Keratinocyte (primary cell): ENCODE measurements around the gene SLC38A1. TPM values are rescaled to one million over a fixed set of nuclear protein-coding genes. Genes with fewer than 3 reads are reported as not detected.

Experiments
- DNase-seq: peaks from one replicate; pipeline ENCODE4 v3.0.0-alpha.2; 2011; ENCODE audit warnings: low read depth, missing footprints, low spot score
- FAIRE-seq: peaks from 2 replicates; lab custom pipeline; 2011; peaks lifted over from hg19 to GRCh38; lab: Jason Lieb, UNC
- H2AFZ ChIP-seq: 2 replicates; pipeline ENCODE4 v1.6.0; 2012; ENCODE audit warnings: low read length, control low read depth, inconsistent platforms; ENCODE audit not compliant: control insufficient read depth
- H3K27ac ChIP-seq: 2 replicates; pipeline ENCODE4 v1.5.1; 2011; ENCODE audit warnings: low read length; ENCODE audit not compliant: control insufficient read depth, insufficient read depth
- H3K27me3 ChIP-seq: 3 replicates; pipeline ENCODE4 v1.6.0; 2011; ENCODE audit warnings: low read length; ENCODE audit not compliant: control insufficient read depth, insufficient read depth; ENCODE audit errors: extremely low read depth
- H3K36me3 ChIP-seq, 2 experiments: 2 replicates in 1 of 2; 3 replicates in 1 of 2; pipeline ENCODE4 v1.5.1; 2011; ENCODE audit warnings: low read length in 2 of 2, mild to moderate bottlenecking in 1 of 2; ENCODE audit not compliant: control insufficient read depth in 2 of 2, insufficient read depth in 2 of 2; ENCODE audit errors: extremely low read depth in 1 of 2
- H3K4me1 ChIP-seq: 3 replicates; pipeline ENCODE4 v1.5.1; 2011; ENCODE audit warnings: low read length; ENCODE audit not compliant: control insufficient read depth, insufficient read depth; ENCODE audit errors: extremely low read depth
- H3K4me2 ChIP-seq: 3 replicates; pipeline ENCODE4 v1.6.0; 2011; ENCODE audit warnings: low read depth, low read length; ENCODE audit not compliant: control insufficient read depth, insufficient read depth; ENCODE audit errors: extremely low read depth
- H3K4me3 ChIP-seq, 3 experiments: fragments of 200-600 bp in 1 of 3; sonication (generic) in 1 of 3; 2 replicates in 2 of 3; 3 replicates in 1 of 3; pipeline ENCODE4 v1.5.1; 2011 to 2016; ENCODE audit warnings: low read length in 3 of 3, mild to moderate bottlenecking in 3 of 3, control low read depth in 2 of 3, inconsistent platforms in 1 of 3, low read depth in 1 of 3, mixed read lengths in 1 of 3, mixed run types in 1 of 3, moderate library complexity in 1 of 3; ENCODE audit not compliant: control insufficient read depth in 2 of 3, insufficient read depth in 2 of 3; ENCODE audit errors: extremely low read depth in 1 of 3
- H3K79me2 ChIP-seq: 2 replicates; pipeline ENCODE4 v1.6.0; 2012; ENCODE audit warnings: low read length; ENCODE audit not compliant: control insufficient read depth, insufficient read depth
- H3K9ac ChIP-seq: 3 replicates; pipeline ENCODE4 v1.6.0; 2011; ENCODE audit warnings: low read length; ENCODE audit not compliant: control insufficient read depth, insufficient read depth; ENCODE audit errors: extremely low read depth
- H3K9me1 ChIP-seq: 3 replicates; pipeline ENCODE4 v1.6.0; 2011; ENCODE audit warnings: low read length; ENCODE audit not compliant: control insufficient read depth, insufficient read depth; ENCODE audit errors: extremely low read depth
- H3K9me3 ChIP-seq: 2 replicates; pipeline ENCODE4 v1.5.1; 2012; ENCODE audit warnings: low read depth, low read length; ENCODE audit not compliant: control insufficient read depth
- H4K20me1 ChIP-seq: 3 replicates; pipeline ENCODE4 v1.6.0; 2011; ENCODE audit warnings: low read length; ENCODE audit not compliant: control insufficient read depth, insufficient read depth; ENCODE audit errors: extremely low read depth
- EZH2 ChIP-seq: IDR thresholded peaks from one replicate; pipeline ENCODE4 v1.6.1; 2012; ENCODE audit warnings: inconsistent platforms, mild to moderate bottlenecking, low read length, moderate library complexity
- dilution Hi-C: fragments of 300-500 bp; cut with MboI; formaldehyde crosslinking; loops from one replicate; pipeline ENCODE4 v1.7.0; 2020; ENCODE audit warnings: low sequenced_read_pairs; ENCODE audit not compliant: extremely low pct_ligation_motif_present
- polyA plus RNA-seq, 5 experiments: library from polyadenylated mRNA; depleted of rRNA in 3 of 5; stranded (reverse) in 3 of 5; stranded (forward) in 1 of 5; unstranded in 1 of 5; fragments of >200 nt; gene quantifications; 1 replicate in 1 of 5; 2 replicates in 3 of 5; 3 replicates in 1 of 5; pipeline versions ENCODE4 v1.2.1 to v1.2.3, GENCODE V29; 2011 to 2012; ENCODE audit warnings: missing spikeins in 2 of 5, low read depth in 1 of 5, low replicate concordance in 1 of 5
- TF ChIP-seq, protein P1 (sequence below), 3 experiments: IDR thresholded peaks in 1 of 3; conservative IDR thresholded peaks in 1 of 3; optimal IDR thresholded peaks in 1 of 3; 2 replicates in 2 of 3; 3 replicates in 1 of 3; pipeline versions ENCODE3 to v1.5.1; 2011; ENCODE audit warnings: low read length in 3 of 3, mild to moderate bottlenecking in 3 of 3, moderate library complexity in 2 of 3, control low read depth in 1 of 3, inconsistent platforms in 1 of 3; ENCODE audit not compliant: insufficient read depth in 2 of 3; ENCODE audit errors: extremely low read depth in 1 of 3

Gene SLC38A1
- polyA plus RNA-seq, 1 donor (not counting 4 experiments of a cell fraction or from before 2014, with no cell fraction given) = 134 TPM

- no peaks in the 10 kb centered on the region for H3K9me3 ChIP-seq
- dilution Hi-C loops = no loop called here
- H2AFZ ChIP-seq = no peak overlapping the region
- H3K9me1 ChIP-seq = no peaks in the 10 kb centered on the region
- peaks cover 2% of the 10 kb centered on the region for H3K4me1 ChIP-seq
- no peaks in the 10 kb centered on the region for H3K36me3 ChIP-seq
- no peak overlapping the region for H3K4me2 ChIP-seq
- no peak overlapping the region for H3K9ac ChIP-seq
- H4K20me1 ChIP-seq = no peaks in the 10 kb centered on the region
- H3K27me3 ChIP-seq = no peaks in the 10 kb centered on the region
- FAIRE-seq = no peak
- TF ChIP-seq, protein P1, sequence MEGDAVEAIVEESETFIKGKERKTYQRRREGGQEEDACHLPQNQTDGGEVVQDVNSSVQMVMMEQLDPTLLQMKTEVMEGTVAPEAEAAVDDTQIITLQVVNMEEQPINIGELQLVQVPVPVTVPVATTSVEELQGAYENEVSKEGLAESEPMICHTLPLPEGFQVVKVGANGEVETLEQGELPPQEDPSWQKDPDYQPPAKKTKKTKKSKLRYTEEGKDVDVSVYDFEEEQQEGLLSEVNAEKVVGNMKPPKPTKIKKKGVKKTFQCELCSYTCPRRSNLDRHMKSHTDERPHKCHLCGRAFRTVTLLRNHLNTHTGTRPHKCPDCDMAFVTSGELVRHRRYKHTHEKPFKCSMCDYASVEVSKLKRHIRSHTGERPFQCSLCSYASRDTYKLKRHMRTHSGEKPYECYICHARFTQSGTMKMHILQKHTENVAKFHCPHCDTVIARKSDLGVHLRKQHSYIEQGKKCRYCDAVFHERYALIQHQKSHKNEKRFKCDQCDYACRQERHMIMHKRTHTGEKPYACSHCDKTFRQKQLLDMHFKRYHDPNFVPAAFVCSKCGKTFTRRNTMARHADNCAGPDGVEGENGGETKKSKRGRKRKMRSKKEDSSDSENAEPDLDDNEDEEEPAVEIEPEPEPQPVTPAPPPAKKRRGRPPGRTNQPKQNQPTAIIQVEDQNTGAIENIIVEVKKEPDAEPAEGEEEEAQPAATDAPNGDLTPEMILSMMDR (optimal IDR thresholded peaks at IDR 0.05 in 1 of 3, IDR thresholded peaks at IDR 0.05 in 1 of 3, conservative IDR thresholded peaks at IDR 0.05 in 1 of 3; ENCODE audit: extremely low read depth in 1 of 3, insufficient read depth in 2 of 3, low read length in 3 of 3) = no peak
- TF ChIP-seq EZH2 = no peak
- H3K27ac ChIP-seq = no peak overlapping the region
- DNase-seq = no peak
- H3K4me3 ChIP-seq = no peak overlapping the region
- H3K79me2 ChIP-seq = no peaks in the 10 kb centered on the region
Measured at GRCh38 chr12:46298261-46298660, 29.4 kb upstream of the SLC38A1 start.

- H3K79me2 ChIP-seq = no peaks in the 10 kb centered on the region
- H3K9ac ChIP-seq = no peak overlapping the region
- H3K4me2 ChIP-seq = no peak overlapping the region
- no peaks in the 10 kb centered on the region for H3K36me3 ChIP-seq
- dilution Hi-C loops = no loop called here
- H3K4me1 ChIP-seq = peaks cover 2% of the 10 kb centered on the region
- no peak overlapping the region for H3K4me3 ChIP-seq
- H4K20me1 ChIP-seq = no peaks in the 10 kb centered on the region
- DNase-seq (no peak), FAIRE-seq (no peak)
- no peak overlapping the region for H3K27ac ChIP-seq
- H2AFZ ChIP-seq = no peak overlapping the region
- H3K9me3 ChIP-seq = no peaks in the 10 kb centered on the region
- H3K27me3 ChIP-seq = no peaks in the 10 kb centered on the region
- no peak for TF ChIP-seq EZH2
- TF ChIP-seq, protein P1 (optimal IDR thresholded peaks at IDR 0.05 in 1 of 3, IDR thresholded peaks at IDR 0.05 in 1 of 3, conservative IDR thresholded peaks at IDR 0.05 in 1 of 3; ENCODE audit: extremely low read depth in 1 of 3, insufficient read depth in 2 of 3, low read length in 3 of 3) = no peak
- no peaks in the 10 kb centered on the region for H3K9me1 ChIP-seq
Measured at GRCh38 chr12:46296822-46297221, 28.0 kb upstream of the SLC38A1 start.
